GDM1 (cell line): ENCODE results near the gene MVP.
"Not testable (repeated sequence)": the region's sequence is repeated elsewhere in the genome, so short reads cannot be mapped to it uniquely, and the experiment has no call there.

Experiments
- DNase-seq: peaks from one replicate; lab custom pipeline; 2025; lab: John Stamatoyannopoulos, UW

The MVP gene

DNA sequence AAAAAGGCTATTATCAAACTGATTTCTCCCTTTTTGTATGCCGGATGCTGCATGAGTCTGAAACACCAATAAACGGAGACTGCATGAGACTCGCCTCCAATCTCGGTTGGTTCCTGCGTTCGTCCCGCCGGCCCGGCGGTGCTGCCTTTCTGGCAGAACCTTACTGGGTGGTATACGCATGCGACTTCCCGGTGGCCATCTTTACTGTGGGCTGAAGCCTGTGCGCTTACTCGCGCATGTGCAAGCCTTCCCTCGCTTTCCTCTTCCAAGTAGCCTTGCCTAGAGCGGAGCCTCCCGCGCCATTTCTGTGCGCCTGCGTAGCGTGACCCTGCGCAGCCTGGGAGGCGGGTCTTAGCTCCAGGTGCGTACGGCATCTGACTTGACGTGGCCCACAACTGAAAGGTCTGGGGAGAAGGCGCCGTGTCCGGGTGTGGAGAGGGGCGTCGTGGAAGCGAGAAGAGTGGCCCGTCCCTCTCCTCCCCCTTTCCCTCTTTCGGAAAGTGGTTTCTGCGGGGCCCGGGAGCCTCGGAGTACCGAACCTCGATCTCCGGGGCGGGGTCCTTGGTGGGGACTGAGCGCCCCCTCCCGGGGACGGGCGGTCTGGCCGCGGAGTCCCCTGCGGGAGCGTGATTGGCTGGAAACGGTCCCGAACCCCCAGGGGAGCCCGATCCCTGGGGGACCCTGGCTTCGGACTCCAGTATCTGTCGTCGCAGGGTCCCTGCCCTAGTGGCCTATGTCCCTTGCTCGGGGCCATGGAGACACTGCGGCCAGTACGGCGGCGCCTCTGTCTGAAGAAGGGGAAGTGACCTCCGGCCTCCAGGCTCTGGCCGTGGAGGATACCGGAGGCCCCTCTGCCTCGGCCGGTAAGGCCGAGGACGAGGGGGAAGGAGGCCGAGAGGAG, 4.2 kb upstream of the MVP start, which contains the start of gene PAGR1:
Gene PAGR1, plus strand, starts transcription at position 360 of the 901 bp plus-strand sequence. Its CDS starts 374 bp downstream, at position 734.
- peak; percentile 99 for DNase-seq

GRCh38 chr16:29816694-29817441, 3.4 kb upstream of the MVP start:
- DNase-seq = no peak

GRCh38 chr16:29818082-29818481, 2.2 kb upstream of the MVP start:
- DNase-seq = no peak

DNA sequence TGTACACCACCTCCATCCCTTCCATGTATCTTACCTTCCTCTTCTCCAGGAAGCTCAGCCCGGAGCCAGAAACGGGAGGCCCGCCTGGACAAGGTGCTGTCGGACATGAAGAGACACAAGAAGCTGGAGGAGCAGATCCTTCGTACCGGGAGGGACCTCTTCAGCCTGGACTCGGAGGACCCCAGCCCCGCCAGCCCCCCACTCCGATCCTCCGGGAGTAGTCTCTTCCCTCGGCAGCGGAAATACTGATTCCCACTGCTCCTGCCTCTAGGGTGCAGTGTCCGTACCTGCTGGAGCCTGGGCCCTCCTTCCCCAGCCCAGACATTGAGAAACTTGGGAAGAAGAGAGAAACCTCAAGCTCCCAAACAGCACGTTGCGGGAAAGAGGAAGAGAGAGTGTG, 756 bp upstream of the MVP start:
- no peak for DNase-seq

DNA sequence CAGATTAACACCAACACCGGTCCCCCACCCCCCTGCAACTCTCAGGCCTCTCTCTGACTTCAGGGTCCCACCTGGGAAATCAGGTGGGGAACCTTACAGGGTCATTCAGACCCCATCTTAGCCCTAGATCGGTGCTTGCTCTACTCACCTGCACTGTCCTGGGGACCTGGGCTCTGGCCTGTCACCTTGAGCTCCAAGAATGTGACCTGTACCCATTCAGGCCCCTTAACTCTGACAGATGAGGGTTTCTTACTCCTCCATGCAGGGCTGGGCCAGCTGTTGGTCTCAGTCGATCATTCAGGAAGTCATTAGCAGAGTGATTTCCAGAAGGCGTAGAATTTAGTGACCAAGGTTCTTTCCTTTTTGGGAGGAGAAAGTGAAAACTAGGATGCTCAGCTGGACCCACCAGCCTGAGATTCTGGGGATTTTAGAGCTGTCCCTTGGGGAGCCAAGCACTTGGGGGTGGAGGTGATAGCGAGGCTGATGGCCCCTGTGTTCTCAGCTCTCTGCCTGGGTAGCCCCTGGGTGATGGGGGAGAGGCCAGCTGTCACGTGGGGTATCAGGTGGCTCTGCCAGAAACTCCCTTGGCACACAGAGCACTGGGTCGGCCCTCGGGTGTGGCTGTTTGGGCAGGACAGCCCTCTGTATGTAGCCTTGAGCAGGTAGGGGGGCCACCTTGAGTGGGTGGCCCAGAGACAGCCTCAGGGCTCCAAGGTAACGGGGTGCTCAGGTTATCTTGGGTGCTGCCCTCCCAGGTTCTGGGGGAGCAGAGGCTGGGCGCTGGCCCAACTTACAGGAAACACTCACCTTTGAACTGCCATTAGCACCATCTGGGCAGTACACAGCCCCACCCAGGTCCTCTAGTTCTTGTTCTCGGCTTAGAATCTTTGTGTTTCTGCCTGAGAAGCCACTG, 724 bp downstream of the MVP start:
- DNase-seq = no peak

- DNase-seq = no peak
These were observed 1.4 kb downstream of the MVP start for GRCh38 chr16:29821643-29822115.

DNA sequence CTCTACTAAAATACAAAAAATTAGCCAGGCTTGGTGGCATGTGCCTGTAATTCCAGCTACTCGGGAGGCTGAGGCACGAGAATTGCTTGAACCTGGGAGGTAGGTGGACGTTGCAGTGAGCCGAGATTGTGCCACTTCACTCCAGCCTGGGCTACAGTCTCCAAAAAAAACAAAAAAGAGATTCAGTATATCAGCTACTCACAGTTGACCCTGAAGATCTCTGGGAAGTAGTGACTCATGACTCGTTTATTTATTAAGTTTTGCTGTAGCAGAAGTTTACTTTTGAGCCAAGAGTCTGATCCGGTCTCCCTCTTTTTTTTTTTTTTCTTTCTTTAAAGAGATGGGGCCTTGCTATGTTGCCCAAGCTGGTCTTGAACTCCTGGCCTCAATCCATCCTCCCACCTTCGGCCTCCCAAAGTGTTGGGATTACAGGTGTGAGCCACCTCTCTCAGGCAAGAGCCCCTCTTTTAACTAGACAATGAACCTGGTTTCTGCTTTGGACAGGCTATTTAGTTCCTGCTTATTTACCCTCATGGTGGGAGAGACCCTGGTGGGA, 4.4 kb downstream of the MVP start:
- no peak for DNase-seq

DNA sequence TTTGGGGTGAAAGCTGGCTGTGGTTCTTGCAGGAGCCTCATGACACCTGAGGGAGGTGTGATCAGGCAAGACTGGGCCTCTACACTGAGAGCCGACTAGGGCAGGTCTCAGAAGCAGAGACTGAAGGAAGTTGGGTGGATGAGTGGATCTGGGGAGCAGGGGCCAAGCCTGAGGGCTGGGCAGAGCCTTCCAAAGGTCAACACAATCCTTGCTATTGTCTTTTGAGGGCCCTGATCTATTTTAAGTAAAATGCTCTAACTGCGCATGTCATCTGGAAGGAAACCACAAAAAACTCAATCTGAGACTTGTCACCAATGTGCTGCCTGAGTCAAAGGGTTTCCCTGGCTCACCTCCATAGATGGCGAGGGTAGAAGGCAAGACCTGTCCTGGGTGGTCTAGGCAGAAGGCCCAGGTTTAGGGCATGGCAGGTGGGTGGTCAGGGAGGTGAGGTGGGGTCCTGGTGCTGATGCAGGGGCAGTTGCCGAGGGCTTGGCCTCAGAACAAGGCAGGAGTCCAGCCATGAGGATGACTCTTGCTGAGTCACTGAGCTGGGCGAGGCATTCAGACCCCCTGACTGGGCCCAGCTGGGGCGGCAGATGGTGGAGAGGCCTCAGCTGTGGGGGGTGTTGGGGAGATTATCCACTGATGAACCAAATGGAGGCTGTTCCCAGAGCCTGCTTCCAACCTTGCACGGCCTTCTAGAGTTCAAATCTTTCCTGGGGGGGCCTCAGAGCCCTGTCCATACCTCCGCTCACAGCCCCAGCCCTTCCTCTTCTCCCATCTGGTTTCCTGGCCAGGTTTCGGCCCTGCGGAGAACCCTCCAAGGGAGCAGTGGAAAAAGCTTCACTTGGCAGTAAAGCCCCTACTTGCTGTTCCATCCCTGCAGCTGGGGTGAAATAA, 5.1 kb downstream of the MVP start:
- DNase-seq = no peak

DNA sequence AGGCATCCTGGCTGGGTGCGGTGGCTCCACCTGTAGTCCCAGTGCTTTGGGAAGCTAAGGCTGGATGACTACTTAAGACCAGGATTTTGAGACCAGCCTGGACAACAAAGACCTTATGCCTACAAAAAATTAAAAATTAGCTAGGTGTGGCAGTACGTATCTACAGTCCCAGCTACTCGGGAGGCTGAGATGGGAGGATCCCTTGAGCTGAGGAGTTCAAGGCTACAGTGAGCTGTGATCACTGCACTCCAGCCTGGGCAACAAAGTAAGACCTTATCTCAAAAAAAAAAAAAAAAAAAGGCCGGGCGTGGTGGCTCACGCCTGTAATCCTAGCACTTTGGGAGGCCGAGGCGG, 6.1 kb downstream of the MVP start:
- DNase-seq = no peak

DNA sequence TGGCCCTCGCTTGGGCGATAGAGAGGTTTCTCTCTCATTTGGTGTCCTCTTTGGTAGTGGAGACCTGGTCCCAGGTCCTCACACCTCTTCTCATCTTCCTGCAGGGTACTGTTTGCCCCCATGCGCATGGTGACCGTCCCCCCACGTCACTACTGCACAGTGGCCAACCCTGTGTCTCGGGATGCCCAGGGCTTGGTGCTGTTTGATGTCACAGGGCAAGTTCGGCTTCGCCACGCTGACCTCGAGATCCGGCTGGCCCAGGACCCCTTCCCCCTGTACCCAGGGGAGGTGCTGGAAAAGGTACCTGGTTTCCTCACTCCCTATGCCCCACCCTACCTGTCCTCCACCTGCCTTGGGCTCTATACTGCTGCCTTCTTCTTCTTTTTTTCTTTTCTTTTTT, 10.5 kb downstream of the MVP start:
- DNase-seq = no peak

DNA sequence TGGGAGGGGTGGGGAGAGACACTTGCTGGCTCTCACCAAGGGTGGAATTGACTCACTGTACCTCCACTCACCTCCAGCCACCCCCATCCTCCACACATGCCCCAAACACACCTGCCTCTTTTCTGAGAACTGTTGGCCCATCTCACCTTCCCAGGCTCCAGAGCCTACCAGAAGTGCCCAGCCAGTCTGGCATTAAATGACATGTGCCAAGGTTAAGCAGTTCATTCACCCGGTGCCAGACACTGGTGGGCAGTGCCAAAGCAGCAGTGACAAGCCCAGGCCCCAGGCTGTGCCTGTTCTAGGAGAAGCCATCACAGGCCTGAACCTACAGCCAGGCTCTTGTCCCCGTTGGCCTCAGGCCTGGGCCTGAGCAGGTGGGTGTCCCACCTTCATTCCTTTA, 11.2 kb downstream of the MVP start:
- DNase-seq = no peak

GRCh38 chr16:29833219-29833618, 13.0 kb downstream of the MVP start:
- not testable (repeated sequence) for DNase-seq

GRCh38 chr16:29834079-29834478, 13.8 kb downstream of the MVP start:
- no peak for DNase-seq

GRCh38 chr16:29835926-29836325, 15.7 kb downstream of the MVP start:
- no peak for DNase-seq

DNA sequence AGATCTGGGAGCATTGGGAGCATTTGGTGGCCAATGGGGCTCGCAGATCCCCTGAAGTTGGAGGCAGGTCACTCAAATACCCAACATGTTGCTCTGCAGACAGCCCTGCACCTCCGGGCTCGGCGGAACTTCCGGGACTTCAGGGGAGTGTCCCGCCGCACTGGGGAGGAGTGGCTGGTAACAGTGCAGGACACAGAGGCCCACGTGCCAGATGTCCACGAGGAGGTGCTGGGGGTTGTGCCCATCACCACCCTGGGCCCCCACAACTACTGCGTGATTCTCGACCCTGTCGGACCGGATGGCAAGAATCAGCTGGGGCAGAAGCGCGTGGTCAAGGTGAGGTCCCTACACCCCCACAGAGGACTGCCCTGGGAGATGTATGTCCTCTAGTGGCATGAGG, 16.4 kb downstream of the MVP start:
- no peak for DNase-seq

DNA sequence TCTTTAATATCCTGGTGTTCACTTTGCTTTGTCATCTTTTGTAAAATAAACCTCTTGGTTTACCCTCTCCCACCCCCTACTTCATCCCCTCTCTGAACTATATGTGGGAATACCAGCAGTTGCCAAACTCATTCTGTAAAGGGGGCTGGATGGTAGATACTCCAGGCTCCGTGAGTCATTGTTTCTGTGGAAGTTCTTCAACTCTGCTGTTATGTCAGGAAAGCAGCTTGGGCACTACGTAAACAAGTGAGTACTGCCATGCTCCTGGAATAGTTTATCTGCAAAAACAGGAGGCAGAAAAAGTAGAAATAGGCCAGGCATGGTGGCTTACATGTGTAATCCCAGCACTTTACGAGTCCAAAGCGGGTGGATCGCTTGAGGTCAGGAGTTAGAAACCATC, 17.6 kb downstream of the MVP start:
- no peak for DNase-seq

- DNase-seq = no peak
These were observed 19.6 kb downstream of the MVP start for GRCh38 chr16:29839822-29840221.

DNA sequence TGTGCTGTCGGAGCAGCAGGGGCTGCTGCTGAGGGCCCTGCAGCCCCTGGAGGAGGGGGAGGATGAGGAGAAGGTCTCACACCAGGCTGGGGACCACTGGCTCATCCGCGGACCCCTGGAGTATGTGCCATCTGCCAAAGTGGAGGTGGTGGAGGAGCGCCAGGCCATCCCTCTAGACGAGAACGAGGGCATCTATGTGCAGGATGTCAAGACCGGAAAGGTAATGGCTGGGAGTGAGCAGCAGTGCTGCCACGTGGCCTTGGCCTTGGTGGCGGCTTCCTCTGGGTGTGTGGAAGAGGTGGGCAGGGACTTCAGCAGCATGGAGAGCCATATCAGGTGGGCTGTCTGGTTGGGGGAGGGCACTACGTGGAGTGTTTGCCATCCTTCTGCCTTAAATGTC, 20.0 kb downstream of the MVP start:
- DNase-seq = no peak

DNA sequence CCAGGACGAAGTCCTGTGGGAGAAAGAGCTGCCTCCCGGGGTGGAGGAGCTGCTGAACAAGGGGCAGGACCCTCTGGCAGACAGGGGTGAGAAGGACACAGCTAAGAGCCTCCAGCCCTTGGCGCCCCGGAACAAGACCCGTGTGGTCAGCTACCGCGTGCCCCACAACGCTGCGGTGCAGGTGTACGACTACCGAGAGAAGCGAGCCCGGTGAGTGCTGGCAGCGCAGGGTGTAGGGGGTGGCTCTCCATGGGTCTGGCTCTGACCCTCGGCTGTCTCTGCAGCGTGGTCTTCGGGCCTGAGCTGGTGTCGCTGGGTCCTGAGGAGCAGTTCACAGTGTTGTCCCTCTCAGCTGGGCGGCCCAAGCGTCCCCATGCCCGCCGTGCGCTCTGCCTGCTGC, 21.4 kb downstream of the MVP start:
- DNase-seq = no peak

DNA sequence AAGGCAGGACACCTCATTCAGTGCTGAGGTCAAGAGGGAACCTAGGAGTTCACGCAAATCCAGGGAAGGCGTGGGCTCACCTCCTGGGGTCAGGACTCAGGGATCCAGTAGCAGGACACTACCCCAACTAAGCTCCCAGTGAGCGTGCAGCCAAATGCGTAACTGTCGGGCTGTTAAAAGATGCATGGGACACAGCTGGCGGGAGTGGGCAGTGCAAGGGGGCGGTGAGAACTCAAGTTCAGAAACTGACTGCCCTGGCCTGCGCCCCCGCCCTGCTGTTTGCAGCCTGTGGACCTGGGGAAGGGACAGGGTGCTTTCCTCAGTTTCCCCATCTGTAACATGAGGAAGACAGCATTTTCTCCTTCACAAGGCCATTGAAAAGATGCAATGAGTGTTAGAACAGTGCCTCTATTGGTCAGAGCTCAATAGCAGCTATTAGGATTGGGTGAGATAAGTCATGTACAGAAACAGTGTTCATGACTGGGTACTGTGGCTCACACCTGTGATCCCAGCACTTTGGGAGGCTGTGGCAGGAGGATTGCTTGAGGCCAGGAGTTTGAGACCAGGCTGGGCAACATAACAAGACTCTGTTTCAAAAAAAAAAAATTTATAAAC, 22.6 kb downstream of the MVP start:
- no peak for DNase-seq
